ENCODE measurements around the gene SNN.

The SNN gene

GRCh38 chr16:11681556-11681955, 13.3 kb downstream of the SNN start:
- no peak for DNase-seq

- no peak for DNase-seq
Observed at GRCh38 chr16:11681976-11682654, 13.9 kb downstream of the SNN start.

DNA sequence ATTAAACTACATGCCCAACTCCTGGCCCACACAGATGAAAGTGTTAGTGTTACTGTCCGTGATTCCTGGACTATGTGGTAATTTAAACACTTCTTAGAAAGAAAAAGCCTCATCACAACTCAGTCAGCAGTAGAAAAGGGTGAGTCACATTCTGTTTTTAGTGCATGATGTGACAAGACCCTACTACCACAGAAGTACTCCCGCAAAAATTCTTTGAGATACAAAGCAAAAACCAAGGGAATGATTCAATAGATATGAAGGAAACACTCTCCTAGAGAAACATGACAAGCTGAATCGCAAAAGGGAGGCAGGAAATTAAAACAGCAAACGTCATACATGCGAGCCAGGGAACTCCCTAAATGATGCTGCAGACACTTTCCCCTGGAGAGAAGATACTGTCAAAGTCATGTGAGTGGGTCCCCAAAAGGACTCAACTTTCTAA, 14.4 kb downstream of the SNN start:
- DNase-seq, result no peak

- no peak for DNase-seq
Observed at GRCh38 chr16:11683145-11683544, 14.9 kb downstream of the SNN start.

- DNase-seq, result no peak
Observed at GRCh38 chr16:11684231-11685025, 16.2 kb downstream of the SNN start.

DNA sequence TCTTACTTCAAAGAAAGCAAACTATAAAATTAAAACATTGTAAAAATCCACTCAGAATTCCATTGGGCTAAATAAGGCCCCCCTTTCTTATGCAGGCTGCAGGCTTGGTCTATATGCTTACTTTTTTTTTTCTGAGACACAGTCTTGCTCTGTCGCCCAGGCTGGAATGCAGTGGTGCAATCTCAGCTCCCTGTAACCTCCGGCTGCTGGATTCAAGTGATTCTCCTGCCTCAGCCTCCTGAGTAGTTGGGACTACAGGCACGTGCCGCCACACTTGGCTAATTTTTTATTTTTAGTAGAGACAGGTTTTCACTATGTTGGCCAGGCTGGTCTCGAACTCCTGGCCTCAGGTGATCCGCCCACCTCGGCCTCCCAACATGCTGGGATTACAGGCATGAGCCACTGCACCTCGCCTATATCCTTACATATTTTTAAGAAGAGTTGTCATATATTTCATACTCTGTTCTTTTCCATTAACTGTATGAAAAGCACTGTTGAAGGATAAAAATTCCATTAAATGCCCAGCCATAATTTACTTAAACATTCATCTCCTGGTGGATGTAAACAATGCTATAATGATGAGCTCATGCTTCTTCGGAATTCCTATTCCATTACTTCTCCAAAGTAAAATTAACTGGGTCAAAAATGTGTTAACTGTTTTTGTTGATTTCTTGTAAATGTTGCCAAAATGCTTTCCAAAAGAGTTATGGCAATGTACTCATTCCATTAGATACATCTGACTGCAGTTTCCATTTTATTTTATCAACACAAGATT, 17.8 kb downstream of the SNN start:
- no peak for DNase-seq

- no peak for DNase-seq
Observed at GRCh38 chr16:11686713-11687380, 18.6 kb downstream of the SNN start.

GRCh38 chr16:11687601-11688519, 19.6 kb downstream of the SNN start:
- no peak for DNase-seq

- no peak for DNase-seq
Observed at GRCh38 chr16:11688520-11688886, 20.2 kb downstream of the SNN start.

DNA sequence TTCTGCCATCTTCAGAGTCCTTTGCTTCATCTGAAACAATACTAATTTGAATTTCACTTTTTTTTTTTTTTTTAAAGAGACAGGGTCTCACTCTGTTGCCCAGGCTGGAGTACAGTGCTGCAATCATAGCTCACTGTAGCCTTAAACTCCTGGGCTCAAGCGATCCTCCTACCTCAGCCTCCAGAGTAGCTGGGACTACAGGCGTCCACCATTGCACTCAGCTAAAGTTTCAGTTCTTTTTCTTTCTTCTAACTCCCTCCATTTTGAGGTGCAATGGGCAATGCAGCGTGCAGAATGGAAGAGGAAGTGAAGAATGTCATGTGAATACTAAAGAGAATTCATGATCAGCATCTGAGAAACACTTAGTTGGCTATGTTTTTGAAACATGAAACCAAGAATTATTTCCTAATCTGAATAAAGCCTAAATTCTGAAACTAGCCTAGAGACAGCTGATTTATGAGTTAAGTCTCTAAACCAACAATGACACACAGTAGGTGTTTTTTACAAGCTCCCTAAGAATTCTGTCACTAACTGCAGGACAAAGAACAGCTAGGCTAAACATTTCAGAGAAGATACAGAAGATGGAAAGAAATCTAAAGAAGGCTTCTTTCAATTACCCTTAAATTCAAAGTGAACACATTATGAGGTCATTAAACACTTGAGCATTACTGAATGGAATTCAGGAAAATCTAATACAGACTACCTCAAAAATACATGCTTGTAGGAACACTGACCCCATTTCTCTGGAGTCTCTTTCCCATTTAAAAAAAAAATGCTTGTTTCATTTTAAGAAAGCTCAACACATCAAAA, 21.0 kb downstream of the SNN start:
- DNase-seq, result no peak

DNA sequence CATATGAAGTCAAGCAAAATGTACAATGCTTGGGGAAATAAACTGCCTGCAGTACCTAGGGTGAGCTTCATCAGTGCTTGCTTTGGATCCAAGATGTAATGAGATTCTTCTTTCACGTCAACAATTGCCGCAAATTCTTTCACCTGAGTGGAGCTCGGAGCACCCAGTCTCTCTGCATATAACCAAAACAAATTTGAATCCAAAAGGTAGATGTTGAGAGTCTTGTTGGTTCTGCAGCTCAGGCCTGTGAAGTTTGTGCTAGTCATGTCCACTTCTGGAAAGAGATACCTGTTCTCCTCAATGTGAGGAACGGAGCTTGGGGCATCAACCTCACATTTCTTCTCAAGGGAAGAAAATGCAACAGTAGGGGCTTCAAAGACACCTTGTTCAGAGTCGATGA, 23.0 kb downstream of the SNN start:
- no peak for DNase-seq

DNA sequence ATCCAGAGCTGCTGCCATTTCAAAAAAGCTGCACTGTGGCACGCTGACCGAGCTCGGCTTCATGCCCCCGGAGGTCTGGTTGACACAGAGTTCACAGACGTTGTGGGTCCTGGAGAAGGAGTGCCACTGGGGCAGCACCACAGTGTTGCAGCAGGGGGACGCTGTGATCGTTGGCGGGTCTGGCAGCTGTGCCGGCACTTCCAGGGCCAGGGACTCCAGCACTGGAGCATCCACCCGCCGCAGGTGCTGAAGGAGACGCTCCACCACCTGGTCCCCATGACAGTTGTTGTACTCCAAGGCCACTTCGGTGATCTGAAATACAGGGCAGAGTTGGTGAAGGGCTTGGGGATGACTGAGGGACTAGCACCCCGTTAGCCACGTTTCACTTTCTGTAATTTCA, 23.5 kb downstream of the SNN start:
- DNase-seq, result no peak

GRCh38 chr16:11692171-11692570, 23.9 kb downstream of the SNN start:
- DNase-seq, result no peak

- DNase-seq, result no peak
Observed at GRCh38 chr16:11692651-11693050, 24.4 kb downstream of the SNN start.

GRCh38 chr16:11696266-11697012, 28.2 kb downstream of the SNN start:
- no peak for DNase-seq

DNA sequence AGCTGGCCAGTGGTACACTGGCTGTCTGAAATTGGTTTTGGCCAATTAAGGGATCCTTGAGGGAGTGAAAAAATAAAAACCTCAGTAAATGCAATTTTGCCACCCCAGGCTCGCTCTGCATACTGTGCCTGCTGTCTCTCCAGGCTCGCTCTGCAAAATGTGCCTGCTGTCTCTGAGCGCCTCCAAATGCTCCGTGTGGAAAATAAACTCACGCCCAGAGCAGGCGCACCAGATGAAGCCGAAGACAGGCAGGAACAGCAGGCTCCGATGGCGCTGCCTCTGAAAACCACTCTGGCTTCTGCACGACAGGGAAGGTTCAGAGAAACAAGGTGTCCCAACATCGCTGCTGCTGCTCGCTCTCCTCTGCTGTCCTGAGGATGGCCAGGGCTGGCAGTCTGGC, 29.1 kb downstream of the SNN start:
- no peak for DNase-seq

GRCh38 chr16:11698271-11698689, 30.0 kb downstream of the SNN start:
- no peak for DNase-seq

GRCh38 chr16:11699234-11699894, 31.1 kb downstream of the SNN start:
- no peak for DNase-seq

DNA sequence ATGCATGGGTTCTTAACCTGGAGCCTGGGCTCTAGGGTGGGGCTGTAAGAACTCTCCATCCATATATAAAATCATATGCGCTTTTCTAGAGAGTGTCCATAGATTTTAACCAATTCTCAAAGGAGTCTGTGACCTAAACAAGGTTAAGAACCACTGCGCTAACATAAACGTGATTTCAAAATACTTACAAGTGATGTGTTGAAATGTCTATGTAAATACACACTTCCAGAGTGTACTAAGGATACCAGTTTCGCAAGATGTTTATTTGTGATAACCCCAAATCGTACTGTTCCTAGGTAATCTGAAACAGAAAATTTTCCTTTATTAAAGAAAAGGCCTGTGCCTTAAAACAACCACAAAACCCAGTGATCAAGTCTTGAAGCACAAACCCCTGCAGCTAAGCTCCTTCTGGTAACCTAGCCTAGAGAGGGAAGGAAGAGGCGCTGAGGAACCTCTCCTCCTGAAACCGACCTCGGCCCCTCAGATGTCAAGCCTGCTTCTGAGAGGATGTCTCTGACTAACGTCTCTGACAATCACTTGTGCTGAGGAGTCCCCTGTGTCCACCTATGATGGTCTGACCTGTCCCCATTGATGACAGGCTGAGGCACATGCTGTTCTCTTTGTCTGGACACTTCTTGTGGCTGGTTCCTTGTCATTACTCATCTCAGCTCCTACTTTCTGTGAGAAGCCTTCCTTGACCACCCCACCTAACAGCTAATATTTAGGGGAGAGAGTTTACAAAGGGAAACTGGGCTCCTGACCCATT, 32.2 kb downstream of the SNN start:
- DNase-seq, result no peak
